Left ventricle myocardium inferior (tissue), 1 donor: Measurements from ENCODE around the gene FHIT. TPM values are rescaled to one million over a fixed set of nuclear protein-coding genes. Genes with fewer than 3 reads are reported as not detected.

Source experiments
- DNase-seq: peaks from one replicate; pipeline ENCODE4 v3.0.0-alpha.2; 2020
- H3K27ac ChIP-seq: fragments of 200-600 bp; replicated peaks from 2 replicates; pipeline ENCODE4 v1.8.0; 2021
- H3K27me3 ChIP-seq: fragments of 200-600 bp; 2 replicates; pipeline ENCODE4 v1.8.0; 2021; ENCODE audit warnings: low read depth
- H3K36me3 ChIP-seq: fragments of 200-600 bp; 2 replicates; pipeline ENCODE4 v1.8.0; 2021
- H3K4me1 ChIP-seq: fragments of 200-600 bp; 2 replicates; pipeline ENCODE4 v1.8.0; 2021
- H3K4me3 ChIP-seq: fragments of 200-600 bp; 2 replicates; pipeline ENCODE4 v1.8.0; 2021; ENCODE audit warnings: mild to moderate bottlenecking, moderate library complexity
- H3K9me3 ChIP-seq: fragments of 200-600 bp; replicated peaks from 2 replicates; pipeline ENCODE4 v1.8.0; 2021
- CTCF ChIP-seq: fragments of 200-600 bp; IDR thresholded peaks from 2 replicates; pipeline ENCODE4 v1.8.0; 2021; ENCODE audit warnings: antibody characterized with exemption, mild to moderate bottlenecking, borderline replicate concordance
- intact Hi-C: fragments of 100-400 bp; cut with micrococcal nuclease; formaldehyde crosslinking; loops from one replicate; pipeline ENCODE4 v1.11.0; 2022
- total RNA-seq: library from RNA; stranded (reverse); fragmentation: NEBNext Ultra II Directional; extraction: Animal tissue kit (Norgen Biotek cat#: 25700); gene quantifications from one replicate; pipeline ENCODE4 v1.2.1, GENCODE V29; 2021
- donor health status: DM: no; HTN: yes; CAD: no; lungs with severe emphysema.

The FHIT gene
- total RNA-seq, 1 donor from 2014 or later: 16.0 TPM

- TF ChIP-seq CTCF: no peak
- intact Hi-C loops: no loop called here
- DNase-seq: no peak
- Histone ChIP-seq H3K27ac (no peak overlapping the region), H3K4me1 (no peaks in the 10 kb centered on the region), H3K4me3 (no peak overlapping the region), H3K9me3 (no peaks in the 10 kb centered on the region), H3K27me3 (no peaks in the 10 kb centered on the region), H3K36me3 (no peaks in the 10 kb centered on the region)
These were observed 110.0 kb downstream of the FHIT start for GRCh38 chr3:61141227-61141626.

GRCh38 chr3:61139686-61140085, 111.6 kb downstream of the FHIT start:
- Histone ChIP-seq H3K4me3 (no peak overlapping the region), H3K27me3 (no peaks in the 10 kb centered on the region), H3K9me3 (no peaks in the 10 kb centered on the region), H3K27ac (no peak overlapping the region), H3K36me3 (no peaks in the 10 kb centered on the region), H3K4me1 (no peaks in the 10 kb centered on the region)
- intact Hi-C loops: no loop called here
- DNase-seq: no peak
- no peak for TF ChIP-seq CTCF

GRCh38 chr3:61138401-61138800, 112.9 kb downstream of the FHIT start:
- TF ChIP-seq CTCF: no peak
- intact Hi-C loops: no loop called here

GRCh38 chr3:61136191-61136590, 115.1 kb downstream of the FHIT start:
- Histone ChIP-seq H3K27ac (no peak overlapping the region), H3K4me3 (no peak overlapping the region), H3K9me3 (no peaks in the 10 kb centered on the region), H3K27me3 (no peaks in the 10 kb centered on the region), H3K36me3 (no peaks in the 10 kb centered on the region), H3K4me1 (no peaks in the 10 kb centered on the region)
- no peak for DNase-seq
- intact Hi-C loops: no loop called here
- TF ChIP-seq CTCF: no peak

More at GRCh38 chr3:61138401-61138800, 112.9 kb downstream of the FHIT start:
- Histone ChIP-seq H3K27me3 (no peaks in the 10 kb centered on the region), H3K36me3 (no peaks in the 10 kb centered on the region), H3K4me1 (no peaks in the 10 kb centered on the region), H3K4me3 (no peak overlapping the region), H3K27ac (no peak overlapping the region), H3K9me3 (no peaks in the 10 kb centered on the region)
- DNase-seq: no peak

GRCh38 chr3:61134532-61134931, 116.7 kb downstream of the FHIT start:
- H3K9me3 ChIP-seq: no peaks in the 10 kb centered on the region
- H3K4me1 ChIP-seq: no peaks in the 10 kb centered on the region
- no peak for DNase-seq
- no peaks in the 10 kb centered on the region for H3K27me3 ChIP-seq
- intact Hi-C loops: no loop called here
- H3K36me3 ChIP-seq: no peaks in the 10 kb centered on the region
- TF ChIP-seq CTCF: no peak
- no peak overlapping the region for H3K27ac ChIP-seq
- H3K4me3 ChIP-seq: no peak overlapping the region

- TF ChIP-seq CTCF: no peak
- Histone ChIP-seq H3K4me3 (no peak overlapping the region), H3K27ac (no peak overlapping the region), H3K4me1 (no peaks in the 10 kb centered on the region), H3K9me3 (no peaks in the 10 kb centered on the region), H3K27me3 (no peaks in the 10 kb centered on the region), H3K36me3 (no peaks in the 10 kb centered on the region)
- intact Hi-C loops: no loop called here
- DNase-seq: no peak
These were observed 119.2 kb downstream of the FHIT start for GRCh38 chr3:61132062-61132461.
